ENCODE results near the gene OPN1MW2.
"Not testable (repeated sequence)": the region's sequence is repeated elsewhere in the genome, so short reads cannot be mapped to it uniquely, and the experiment has no call there.

Gene OPN1MW2

GRCh38 chrX:154219456-154219855 is at the start of gene OPN1MW2:
OPN1MW2 (plus strand) TSS chrX:154219756; CDS start chrX:154219816, 60 bp downstream.
- in situ Hi-C loops (cut with MboI; ENCODE audit: low pct_unique_long_range_greater_than_20kb, low sequenced_read_pairs, unreplicated experiment); DNase-seq (ENCODE audit: low spot score): not testable (repeated sequence)

- DNase-seq (ENCODE audit: low spot score); in situ Hi-C loops (cut with MboI; ENCODE audit: low pct_unique_long_range_greater_than_20kb, low sequenced_read_pairs, unreplicated experiment): not testable (repeated sequence)
Measured at GRCh38 chrX:154172535-154172943, 47.0 kb upstream of the OPN1MW2 start.

- DNase-seq (ENCODE audit: low spot score); in situ Hi-C loops (cut with MboI; ENCODE audit: low pct_unique_long_range_greater_than_20kb, low sequenced_read_pairs, unreplicated experiment): not testable (repeated sequence)
Measured at GRCh38 chrX:154174356-154174755, 45.2 kb upstream of the OPN1MW2 start.

- DNase-seq (ENCODE audit: low spot score); in situ Hi-C loops (cut with MboI; ENCODE audit: low pct_unique_long_range_greater_than_20kb, low sequenced_read_pairs, unreplicated experiment): not testable (repeated sequence)
Measured at GRCh38 chrX:154182296-154182695, 37.3 kb upstream of the OPN1MW2 start, which contains the start of gene OPN1MW. OPN1MW (plus strand) TSS chrX:154182596; CDS start chrX:154182678, 82 bp downstream.

- in situ Hi-C loops (cut with MboI; ENCODE audit: low pct_unique_long_range_greater_than_20kb, low sequenced_read_pairs, unreplicated experiment); DNase-seq (ENCODE audit: low spot score): not testable (repeated sequence)
Measured at GRCh38 chrX:154183794-154184193, 35.8 kb upstream of the OPN1MW2 start.

GRCh38 chrX:154192846-154193245 is 26.7 kb upstream of the OPN1MW2 start:
- DNase-seq (ENCODE audit: low spot score); in situ Hi-C loops (cut with MboI; ENCODE audit: low pct_unique_long_range_greater_than_20kb, low sequenced_read_pairs, unreplicated experiment): not testable (repeated sequence)

GRCh38 chrX:154194316-154194715 is 25.2 kb upstream of the OPN1MW2 start:
- DNase-seq (ENCODE audit: low spot score); in situ Hi-C loops (cut with MboI; ENCODE audit: low pct_unique_long_range_greater_than_20kb, low sequenced_read_pairs, unreplicated experiment): not testable (repeated sequence)

GRCh38 chrX:154196466-154196865 is 23.1 kb upstream of the OPN1MW2 start:
- DNase-seq (ENCODE audit: low spot score); in situ Hi-C loops (cut with MboI; ENCODE audit: low pct_unique_long_range_greater_than_20kb, low sequenced_read_pairs, unreplicated experiment): not testable (repeated sequence)

GRCh38 chrX:154209670-154210418 is 9.7 kb upstream of the OPN1MW2 start:
- in situ Hi-C loops (cut with MboI; ENCODE audit: low pct_unique_long_range_greater_than_20kb, low sequenced_read_pairs, unreplicated experiment); DNase-seq (ENCODE audit: low spot score): not testable (repeated sequence)

GRCh38 chrX:154211057-154211456 is 8.5 kb upstream of the OPN1MW2 start:
- in situ Hi-C loops (cut with MboI; ENCODE audit: low pct_unique_long_range_greater_than_20kb, low sequenced_read_pairs, unreplicated experiment); DNase-seq (ENCODE audit: low spot score): not testable (repeated sequence)

GRCh38 chrX:154211499-154211898 is 8.1 kb upstream of the OPN1MW2 start:
- in situ Hi-C loops (cut with MboI; ENCODE audit: low pct_unique_long_range_greater_than_20kb, low sequenced_read_pairs, unreplicated experiment); DNase-seq (ENCODE audit: low spot score): not testable (repeated sequence)

- DNase-seq (ENCODE audit: low spot score); in situ Hi-C loops (cut with MboI; ENCODE audit: low pct_unique_long_range_greater_than_20kb, low sequenced_read_pairs, unreplicated experiment): not testable (repeated sequence)
Measured at GRCh38 chrX:154225292-154225691, 5.7 kb downstream of the OPN1MW2 start.

- DNase-seq (ENCODE audit: low spot score); in situ Hi-C loops (cut with MboI; ENCODE audit: low pct_unique_long_range_greater_than_20kb, low sequenced_read_pairs, unreplicated experiment): not testable (repeated sequence)
Measured at GRCh38 chrX:154226706-154227105, 7.2 kb downstream of the OPN1MW2 start.

- in situ Hi-C loops (cut with MboI; ENCODE audit: low pct_unique_long_range_greater_than_20kb, low sequenced_read_pairs, unreplicated experiment); DNase-seq (ENCODE audit: low spot score): not testable (repeated sequence)
Measured at GRCh38 chrX:154231443-154231842, 11.9 kb downstream of the OPN1MW2 start.

- in situ Hi-C loops (cut with MboI; ENCODE audit: low pct_unique_long_range_greater_than_20kb, low sequenced_read_pairs, unreplicated experiment); DNase-seq (ENCODE audit: low spot score): not testable (repeated sequence)
Measured at GRCh38 chrX:154233620-154234019, 14.1 kb downstream of the OPN1MW2 start.

GRCh38 chrX:154238939-154239559 is 19.5 kb downstream of the OPN1MW2 start:
- DNase-seq (ENCODE audit: low spot score); in situ Hi-C loops (cut with MboI; ENCODE audit: low pct_unique_long_range_greater_than_20kb, low sequenced_read_pairs, unreplicated experiment): not testable (repeated sequence)

GRCh38 chrX:154239982-154240503 is 20.5 kb downstream of the OPN1MW2 start:
- DNase-seq (ENCODE audit: low spot score); in situ Hi-C loops (cut with MboI; ENCODE audit: low pct_unique_long_range_greater_than_20kb, low sequenced_read_pairs, unreplicated experiment): not testable (repeated sequence)

- DNase-seq (ENCODE audit: low spot score); in situ Hi-C loops (cut with MboI; ENCODE audit: low pct_unique_long_range_greater_than_20kb, low sequenced_read_pairs, unreplicated experiment): not testable (repeated sequence)
Measured at GRCh38 chrX:154247377-154248045, 28.0 kb downstream of the OPN1MW2 start.

Data from GM13977 (cell line).